Measurements from ENCODE around the gene WASF2.

DNA sequence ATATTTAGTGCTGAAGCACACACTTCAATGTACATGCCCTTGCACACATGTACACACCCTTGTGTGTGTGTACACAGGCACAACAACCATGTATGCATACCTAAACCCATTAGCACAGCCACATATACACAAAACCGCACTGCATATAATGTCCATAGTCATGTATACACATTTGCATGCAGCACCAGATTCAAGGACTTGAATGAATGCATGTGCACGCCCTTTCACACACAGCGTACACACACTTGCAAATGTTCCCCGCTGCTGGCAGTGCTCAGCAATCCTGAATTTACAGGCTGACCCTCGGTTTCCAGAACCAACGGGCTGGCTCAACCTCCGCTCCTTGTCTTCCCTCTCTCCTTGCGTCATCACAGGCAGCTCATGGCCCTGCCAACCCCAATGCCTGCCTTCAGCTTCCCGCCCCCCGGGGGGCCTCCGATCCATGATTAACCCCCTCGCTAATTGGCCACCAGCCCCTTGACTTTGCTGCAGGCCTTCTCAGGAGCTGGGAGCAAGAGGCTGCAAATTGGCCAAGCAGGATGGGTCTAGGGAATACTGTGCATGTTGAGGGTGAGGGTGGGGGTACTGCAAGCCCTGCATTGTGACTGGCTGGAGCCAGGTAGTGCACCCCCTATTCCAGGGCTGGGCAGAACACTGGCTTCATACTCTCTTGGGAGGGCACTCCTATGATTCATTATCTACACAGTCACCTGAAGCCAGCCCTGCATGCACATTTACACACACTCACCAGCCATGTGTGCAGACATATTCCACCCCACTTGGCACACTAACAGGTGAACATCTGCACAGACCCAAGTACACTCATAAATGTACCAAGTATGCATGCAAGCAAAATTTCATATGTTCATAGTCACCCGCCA is 89.6 kb downstream of the WASF2 start:
- peak; percentile 11; the same call in 1 of the 2 replicates for TF ChIP-seq POLR2AphosphoS5 (IDR thresholded peaks at IDR 0.05; ENCODE audit: borderline replicate concordance, low read depth, low read length)
- TF ChIP-seq EZH2 (IDR thresholded peaks at IDR 0.05): no peak

All from SK-N-MC (cell line).